ELF-1 (cell line): ENCODE measurements around the gene COL25A1.

Experiments used
- DNase-seq: peaks from one replicate; pipeline ENCODE4 v3.0.0-alpha.2; 2016; ENCODE audit warnings: low read depth, low spot score

COL25A1 gene

DNA sequence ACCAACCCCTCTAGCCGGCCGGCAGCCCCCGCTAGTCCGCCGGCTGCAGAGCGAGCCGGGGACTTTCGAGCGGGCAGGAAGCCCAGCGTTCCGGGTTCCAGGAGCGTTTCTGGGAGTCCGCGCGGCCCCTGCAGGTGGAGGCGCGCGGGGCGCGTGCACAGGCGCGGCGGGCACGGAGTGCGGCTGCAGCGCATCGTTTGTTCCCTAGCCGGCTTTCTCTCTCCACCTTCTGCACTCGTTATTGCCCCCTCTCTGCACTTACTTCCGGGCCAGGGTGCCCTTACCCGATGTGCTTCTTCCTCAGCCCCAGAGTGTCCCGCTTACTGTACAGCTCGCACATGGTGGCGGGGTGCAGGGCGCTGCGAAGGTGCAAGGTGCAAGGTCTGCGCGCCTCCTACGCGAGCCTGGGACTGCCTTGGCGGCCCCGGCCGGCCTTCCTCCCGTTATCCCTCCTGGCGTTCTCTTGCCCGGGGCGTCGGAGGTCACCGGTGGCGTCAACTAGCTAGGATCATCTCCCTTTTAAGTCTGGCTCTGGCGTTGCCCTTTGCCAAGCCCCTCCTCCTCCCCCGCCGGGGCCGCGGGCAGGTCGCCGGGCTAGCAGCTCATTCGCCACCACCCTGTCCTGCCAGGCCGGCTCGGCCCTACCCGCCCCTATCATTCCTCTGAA lies 539.8 kb downstream of the COL25A1 start, which contains the start of gene ETNPPL:
Gene ETNPPL, minus strand, starts transcription at position 495 of the 667 bp plus-strand sequence. Its CDS starts 155 bp downstream, at position 340.
- peak; percentile 77 for DNase-seq
